Uterus (tissue), 4 donors: ENCODE data around the gene DND1. TPM values are rescaled to one million over a fixed set of nuclear protein-coding genes. Genes with fewer than 3 reads are reported as not detected.
"Not testable (repeated sequence)": the region's sequence is repeated elsewhere in the genome, so short reads cannot be mapped to it uniquely, and the experiment has no call there.

Experiments
- DNase-seq, 2 donors: peaks; one replicate each; pipeline ENCODE4 v3.0.0-alpha.2; 2019 to 2020
- H3K27ac ChIP-seq, 2 donors: fragments of 200-600 bp; sonication (generic); 1 replicate in 1 of 2; 2 replicates in 1 of 2; pipeline ENCODE4 v1.5.1; 2016 to 2018
- H3K27me3 ChIP-seq, 2 donors: fragments of 200-600 bp; sonication (generic); one replicate each; pipeline ENCODE4 v1.5.1; 2018 to 2019; ENCODE audit warnings: control low read depth in 1 of 2
- H3K36me3 ChIP-seq, 2 donors: fragments of 200-600 bp; sonication (generic); one replicate each; pipeline ENCODE4 v1.5.1; 2019; ENCODE audit warnings: control low read depth in 1 of 2
- H3K4me1 ChIP-seq, 2 donors: fragments of 200-600 bp; sonication (generic); one replicate each; pipeline ENCODE4 v1.5.1; 2018 to 2019; ENCODE audit warnings: control low read depth in 1 of 2
- H3K4me3 ChIP-seq, 2 donors: fragments of 200-600 bp; sonication (generic); 1 replicate in 1 of 2; 2 replicates in 1 of 2; pipeline ENCODE4 v1.5.1; 2018 to 2019; ENCODE audit warnings: mild to moderate bottlenecking in 1 of 2
- H3K9me3 ChIP-seq, 2 donors: fragments of 200-600 bp; sonication (generic); one replicate each; pipeline ENCODE4 v1.5.1; 2019; ENCODE audit warnings: control low read depth in 1 of 2
- POLR2A ChIP-seq, 2 donors: fragments of 450-650 bp; IDR thresholded peaks; one replicate each; pipeline ENCODE4 v1.6.1; 2016; ENCODE audit warnings: antibody characterized with exemption in 2 of 2, mild to moderate bottlenecking in 1 of 2, moderate library complexity in 1 of 2
- intact Hi-C: fragments of 100-400 bp; cut with DNase I; formaldehyde crosslinking; loops from one replicate; pipeline ENCODE4 v1.15.1; 2023; ENCODE audit warnings: low total_unique reads
- total RNA-seq, 4 donors: library from RNA; depleted of rRNA in 3 of 4; stranded (reverse); fragments of >200 nt in 3 of 4; gene quantifications; one replicate each; pipeline versions ENCODE4 v1.1.0 to v1.2.4, GENCODE V29; 2014 to 2023
- TF ChIP-seq, protein P1 (sequence below), 4 experiments: fragments of 200-600 bp in 2 of 4; fragments of 450-650 bp in 2 of 4; sonication (generic) in 2 of 4; IDR thresholded peaks; one replicate each; pipeline ENCODE4 v1.5.1; 2016 to 2019; ENCODE audit warnings: antibody characterized with exemption in 4 of 4, mild to moderate bottlenecking in 2 of 4, moderate library complexity in 1 of 4
- donor health status: DM: yes; HTN: yes; CAD: no.

Gene DND1
- total RNA-seq: 1 to 10 TPM in 2 of 4 donors, under 1 TPM in 2; 0.28 to 2.6 (median 0.92) TPM

- H3K4me3 ChIP-seq: no peak within 1 kb of the TSS
These were observed at the start of gene DND1 for GRCh38 chr5:140673187-140673976. Gene DND1, minus strand, starts transcription at chr5:140673576. Its CDS starts 34 bp downstream, at chr5:140673542.

DNA sequence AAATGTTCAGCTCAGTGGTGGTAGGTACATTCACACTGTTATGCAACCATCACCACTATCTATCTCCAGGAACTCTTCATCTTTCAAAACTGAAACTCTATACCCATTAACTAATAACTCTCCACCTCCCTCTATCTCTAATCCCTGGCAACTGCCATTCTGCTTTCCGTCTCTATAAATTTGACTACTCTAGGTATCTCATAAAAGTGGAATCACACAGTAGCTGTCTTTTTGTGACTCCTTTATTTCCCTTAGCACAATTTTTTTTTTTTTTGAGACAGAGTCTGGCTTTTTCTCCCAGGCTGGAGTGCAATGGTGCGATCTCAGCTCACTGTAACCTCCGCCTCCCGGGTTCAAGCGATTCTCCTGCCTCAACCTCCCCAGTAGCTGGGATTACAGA is 48.0 kb upstream of the DND1 start:
- DNase-seq, H3K9me3 ChIP-seq, H3K27ac ChIP-seq, intact Hi-C loops, H3K27me3 ChIP-seq, H3K36me3 ChIP-seq, H3K4me3 ChIP-seq, H3K4me1 ChIP-seq: not testable (repeated sequence)

More at GRCh38 chr5:140673187-140673976, at the start of gene DND1:
- Histone ChIP-seq H3K27me3 (no peaks in the 10 kb centered on the region), H3K27ac (no peak within 1 kb of the TSS), H3K9me3 (no peaks in the 10 kb centered on the region), H3K4me1 (no peaks in the 10 kb centered on the region), H3K36me3 (no peaks in the 10 kb centered on the region)
- TF ChIP-seq, protein P1, sequence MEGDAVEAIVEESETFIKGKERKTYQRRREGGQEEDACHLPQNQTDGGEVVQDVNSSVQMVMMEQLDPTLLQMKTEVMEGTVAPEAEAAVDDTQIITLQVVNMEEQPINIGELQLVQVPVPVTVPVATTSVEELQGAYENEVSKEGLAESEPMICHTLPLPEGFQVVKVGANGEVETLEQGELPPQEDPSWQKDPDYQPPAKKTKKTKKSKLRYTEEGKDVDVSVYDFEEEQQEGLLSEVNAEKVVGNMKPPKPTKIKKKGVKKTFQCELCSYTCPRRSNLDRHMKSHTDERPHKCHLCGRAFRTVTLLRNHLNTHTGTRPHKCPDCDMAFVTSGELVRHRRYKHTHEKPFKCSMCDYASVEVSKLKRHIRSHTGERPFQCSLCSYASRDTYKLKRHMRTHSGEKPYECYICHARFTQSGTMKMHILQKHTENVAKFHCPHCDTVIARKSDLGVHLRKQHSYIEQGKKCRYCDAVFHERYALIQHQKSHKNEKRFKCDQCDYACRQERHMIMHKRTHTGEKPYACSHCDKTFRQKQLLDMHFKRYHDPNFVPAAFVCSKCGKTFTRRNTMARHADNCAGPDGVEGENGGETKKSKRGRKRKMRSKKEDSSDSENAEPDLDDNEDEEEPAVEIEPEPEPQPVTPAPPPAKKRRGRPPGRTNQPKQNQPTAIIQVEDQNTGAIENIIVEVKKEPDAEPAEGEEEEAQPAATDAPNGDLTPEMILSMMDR (IDR thresholded peaks at IDR 0.05): no peak
- no peak for TF ChIP-seq POLR2A (IDR thresholded peaks at IDR 0.05)
- DNase-seq: no peak
- intact Hi-C loops: no loop called here

DNA sequence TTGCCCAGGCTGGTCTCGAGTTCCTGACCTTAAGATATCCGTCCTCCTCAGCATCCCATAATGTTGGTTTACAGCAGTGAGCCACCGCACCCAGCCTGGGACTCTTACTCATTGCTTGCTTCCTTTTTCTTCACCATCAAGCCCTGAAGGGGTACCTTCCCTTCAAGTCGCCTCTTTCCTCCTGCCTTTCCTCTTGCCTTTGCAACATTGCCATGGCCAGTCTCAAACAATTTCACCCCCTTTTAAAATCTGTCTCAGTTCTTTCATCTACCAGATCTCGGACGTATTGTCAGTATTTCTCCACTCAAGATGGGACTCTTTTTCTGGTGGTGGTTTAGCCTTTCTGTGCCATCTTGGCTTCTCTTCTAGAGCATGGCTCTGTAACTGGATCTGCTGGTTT is 47.4 kb upstream of the DND1 start:
- H3K4me3 ChIP-seq, H3K36me3 ChIP-seq, DNase-seq, intact Hi-C loops, H3K27ac ChIP-seq, H3K27me3 ChIP-seq, H3K9me3 ChIP-seq, H3K4me1 ChIP-seq: not testable (repeated sequence)

DNA sequence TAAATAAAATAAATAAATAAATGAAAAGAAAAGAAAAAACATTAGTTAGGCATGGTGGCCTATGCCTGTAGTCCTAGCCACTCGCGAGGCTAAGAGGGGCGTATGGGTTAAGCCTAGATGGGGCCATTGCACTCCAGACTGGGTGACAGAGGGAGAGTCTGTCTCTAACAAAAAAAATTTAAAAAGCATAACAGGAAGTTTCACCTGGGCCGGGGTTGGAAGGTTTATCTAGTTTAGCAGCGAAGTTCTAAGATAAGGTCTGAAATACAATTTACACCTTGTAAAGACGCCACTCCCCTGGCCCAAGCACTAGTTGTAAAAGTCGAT is 44.9 kb upstream of the DND1 start:
- no peaks in the 10 kb centered on the region for H3K9me3 ChIP-seq
- H3K4me3 ChIP-seq: no peak overlapping the region
- intact Hi-C loops: no loop called here
- no peak for TF ChIP-seq POLR2A (IDR thresholded peaks at IDR 0.05)
- TF ChIP-seq, protein P1 (IDR thresholded peaks at IDR 0.05): no peak
- no peaks in the 10 kb centered on the region for H3K4me1 ChIP-seq
- DNase-seq: no peak
- no peaks in the 10 kb centered on the region for H3K36me3 ChIP-seq
- no peaks in the 10 kb centered on the region for H3K27me3 ChIP-seq
- no peak overlapping the region for H3K27ac ChIP-seq

DNA sequence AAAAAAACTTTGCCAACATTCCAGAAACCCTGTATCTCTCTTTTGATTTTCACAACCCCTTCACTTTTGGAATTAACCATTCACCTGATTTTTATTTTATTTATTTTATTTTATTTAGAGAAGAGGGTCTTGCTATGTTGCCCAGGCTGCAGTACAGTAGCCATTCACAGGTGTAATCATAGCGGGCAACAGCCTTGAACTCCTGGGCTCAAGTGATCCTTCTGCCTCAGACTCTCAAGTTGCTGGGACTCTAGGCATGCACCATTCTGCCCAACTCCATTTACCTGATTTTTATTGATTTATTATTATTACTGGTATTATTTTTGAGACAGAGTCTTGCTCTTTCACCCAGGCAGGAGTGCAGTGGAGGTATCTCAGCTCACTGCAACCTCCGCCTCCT is 42.9 kb upstream of the DND1 start:
- H3K4me1 ChIP-seq, H3K4me3 ChIP-seq, DNase-seq, H3K9me3 ChIP-seq, H3K27ac ChIP-seq, H3K27me3 ChIP-seq, H3K36me3 ChIP-seq, intact Hi-C loops: not testable (repeated sequence)

DNA sequence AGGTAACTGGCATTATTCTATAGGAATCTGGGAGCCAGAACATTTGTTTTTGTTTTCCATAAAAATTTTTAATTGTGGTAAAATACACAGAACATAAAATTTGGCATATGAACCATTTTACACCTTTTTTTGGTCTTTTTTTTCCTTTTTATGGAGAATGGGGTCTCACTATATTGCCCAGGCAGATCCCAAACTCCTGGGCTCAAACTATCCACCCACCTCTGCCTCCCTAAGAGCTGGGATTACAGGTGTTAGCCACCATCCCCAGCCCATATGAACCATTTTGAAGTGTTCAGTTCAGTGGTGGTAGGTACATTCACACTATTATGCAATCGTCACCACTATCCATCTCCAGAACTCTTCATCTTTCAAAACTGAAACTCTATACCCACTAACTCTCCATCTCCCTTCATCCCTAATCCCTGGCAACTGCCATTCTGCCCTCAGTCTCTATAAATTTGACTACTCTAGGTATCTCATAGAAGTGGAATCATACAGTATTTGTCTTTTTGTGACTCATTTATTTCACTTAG is 40.3 kb upstream of the DND1 start:
- no peaks in the 10 kb centered on the region for H3K36me3 ChIP-seq
- TF ChIP-seq POLR2A (IDR thresholded peaks at IDR 0.05): no peak
- TF ChIP-seq, protein P1 (IDR thresholded peaks at IDR 0.05): no peak
- no peak for DNase-seq
- no peaks in the 10 kb centered on the region for H3K9me3 ChIP-seq
- no peaks in the 10 kb centered on the region for H3K27me3 ChIP-seq
- H3K4me1 ChIP-seq: no peaks in the 10 kb centered on the region
- no peak overlapping the region for H3K27ac ChIP-seq
- intact Hi-C loops: no loop called here
- no peak overlapping the region for H3K4me3 ChIP-seq
